ENCODE results near the gene KRT39.
"Not testable (repeated sequence)": the region's sequence is repeated elsewhere in the genome, so short reads cannot be mapped to it uniquely, and the experiment has no call there.

KRT39 gene

DNA sequence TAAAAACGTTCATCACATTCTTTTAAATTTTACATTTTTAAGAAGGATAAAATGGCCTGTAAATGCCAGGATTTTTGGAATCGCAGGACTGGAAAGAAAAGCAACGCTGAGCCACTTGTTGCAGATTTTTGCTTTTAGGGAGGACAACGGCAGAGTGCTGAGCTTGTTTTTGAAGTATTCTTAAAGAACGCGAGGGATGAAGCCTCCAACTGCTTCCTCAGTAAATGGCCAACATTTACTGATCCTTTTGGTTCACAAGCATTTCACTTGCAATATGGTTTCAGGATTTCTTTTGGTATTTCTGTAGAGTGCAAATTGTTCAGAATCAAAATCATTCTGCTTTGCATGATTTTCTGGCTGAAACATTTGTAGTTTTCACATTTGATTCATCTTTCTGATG, 26.5 kb downstream of the KRT39 start:
- DNase-seq (ENCODE audit: low spot score) = no peak

DNA sequence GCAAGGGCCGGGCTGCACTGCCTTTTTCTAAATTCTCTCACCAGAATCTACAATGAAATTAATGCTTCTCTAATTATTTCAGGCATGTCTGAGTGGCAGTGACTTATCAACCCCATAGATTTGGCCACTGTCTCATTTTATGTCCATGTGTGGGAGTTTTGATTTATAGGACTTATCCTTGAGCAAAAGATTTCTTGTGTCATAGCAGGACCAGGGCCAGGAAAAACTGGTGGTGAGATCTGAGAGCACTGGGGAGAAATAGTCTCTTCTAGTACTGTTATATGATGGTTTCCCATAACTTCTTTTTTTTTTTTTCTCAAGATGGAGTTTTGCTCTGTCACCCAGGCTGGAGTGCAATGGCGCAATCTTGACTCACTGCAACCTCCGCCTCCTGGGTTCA, 27.8 kb downstream of the KRT39 start:
- no peak for DNase-seq (ENCODE audit: low spot score)

DNA sequence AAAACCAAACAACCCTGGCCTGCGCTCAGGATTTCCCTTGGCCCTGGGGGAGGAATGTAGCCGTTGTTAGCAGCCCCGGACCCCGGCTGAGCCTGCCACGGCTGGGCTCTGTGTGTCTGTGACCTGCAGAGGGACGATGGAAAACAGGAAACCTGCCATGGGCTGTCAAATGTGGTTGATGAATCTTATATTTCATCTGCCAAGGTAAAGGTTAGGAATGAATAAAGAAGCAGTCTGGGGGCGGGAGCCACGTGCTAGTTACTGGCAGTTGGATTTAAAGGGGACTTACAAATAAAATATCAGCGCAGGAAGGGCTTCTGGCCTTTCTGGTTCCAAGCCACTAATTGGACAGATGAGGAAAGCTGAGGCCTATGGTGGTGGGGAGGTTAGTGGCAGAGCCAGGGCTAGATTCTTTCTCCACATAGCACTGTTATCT, 29.3 kb downstream of the KRT39 start, which contains the start of gene KRT23:
TSS of gene KRT23 (minus strand) at position 263 of the 436 bp plus-strand sequence. CDS start 1,043 bp downstream, outside the sequence.
- DNase-seq (ENCODE audit: low spot score) = no peak

GRCh38 chr17:40936976-40937375, 29.8 kb downstream of the KRT39 start:
- no peak for DNase-seq (ENCODE audit: low spot score)

DNA sequence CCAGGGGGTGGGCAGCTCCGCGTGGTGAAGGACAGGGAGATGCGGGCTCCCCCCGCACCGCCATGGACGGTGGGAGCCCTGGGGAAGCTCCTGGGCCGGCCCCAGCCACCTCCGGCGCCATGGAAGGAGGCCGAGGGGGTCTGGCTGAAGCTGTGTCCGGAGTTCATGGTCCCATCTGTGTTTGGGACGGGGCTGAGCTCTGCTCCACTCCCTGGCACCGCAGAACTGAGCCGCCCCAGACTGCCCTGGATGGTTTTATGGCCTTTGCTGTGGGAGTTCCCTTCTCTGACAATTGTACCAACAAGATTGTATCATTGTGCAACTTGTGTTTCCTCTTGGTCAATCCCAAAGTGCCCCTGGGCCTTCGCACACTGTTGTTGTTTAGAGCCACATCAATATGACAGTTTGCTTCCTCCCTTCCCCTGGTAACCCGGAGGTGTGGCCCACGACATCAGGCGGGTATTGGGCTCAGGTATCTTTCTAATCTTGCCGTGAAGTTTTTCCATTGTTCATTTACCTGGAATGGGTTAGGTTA, 30.2 kb downstream of the KRT39 start:
- no peak for DNase-seq (ENCODE audit: low spot score)

GRCh38 chr17:40935624-40936023, 31.1 kb downstream of the KRT39 start:
- DNase-seq (ENCODE audit: low spot score) = no peak

DNA sequence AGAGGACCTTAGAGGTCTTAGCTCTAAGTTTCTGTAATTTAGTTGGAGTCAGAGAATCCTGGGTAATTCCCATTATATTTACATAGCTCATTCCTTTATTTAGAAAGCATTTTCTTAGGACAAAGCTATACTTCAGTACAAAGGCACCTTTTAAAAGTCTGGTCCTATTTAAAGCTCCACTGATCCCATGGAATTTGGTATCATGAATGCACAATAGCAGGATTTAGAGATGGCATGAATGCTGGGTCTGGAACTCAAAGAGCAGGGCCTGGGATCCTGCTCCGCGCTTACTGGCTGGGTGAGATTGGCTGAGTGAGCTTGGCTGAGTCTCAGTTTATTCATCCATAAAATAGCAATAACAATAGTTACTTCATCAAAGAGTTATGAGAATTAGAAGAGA, 34.1 kb downstream of the KRT39 start:
- no peak for DNase-seq (ENCODE audit: low spot score)

DNA sequence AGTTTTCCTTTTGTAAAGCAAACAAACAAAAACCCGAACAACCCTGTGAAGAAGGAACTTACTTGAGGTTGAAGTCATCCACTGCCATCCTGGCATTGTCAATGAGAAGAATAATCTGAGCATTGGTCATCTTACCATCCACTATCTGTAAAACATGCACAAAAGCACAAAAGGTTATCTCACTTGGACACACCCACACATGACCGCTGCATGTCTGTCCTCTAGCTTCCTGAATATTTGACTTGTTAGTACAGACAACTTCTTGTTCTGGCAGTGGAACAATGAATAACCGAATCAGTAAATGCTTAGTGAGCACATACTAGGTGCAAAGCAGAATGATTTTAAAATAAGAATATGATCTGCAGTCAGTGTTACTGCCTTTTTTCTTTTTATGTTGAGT, 35.4 kb downstream of the KRT39 start:
- DNase-seq (ENCODE audit: low spot score) = no peak

DNA sequence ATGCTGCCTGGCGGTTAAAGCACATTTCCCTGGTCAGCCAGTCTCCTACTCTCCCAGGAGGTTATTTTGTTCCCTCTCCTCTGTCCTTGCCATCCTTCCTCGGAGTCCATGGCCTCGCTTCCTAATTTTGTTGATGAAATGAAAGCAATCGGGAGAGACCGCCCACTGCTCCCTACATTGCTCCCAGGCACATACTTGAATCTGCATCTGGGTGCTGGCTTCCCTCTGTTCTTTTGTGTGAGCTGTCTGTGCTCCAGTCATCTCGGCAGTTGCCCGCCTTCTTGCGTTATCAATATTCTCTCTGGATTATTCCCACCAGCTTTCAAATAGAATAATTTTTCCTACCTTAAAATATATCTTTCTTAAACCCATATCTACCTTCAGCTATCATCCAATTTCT, 40.4 kb downstream of the KRT39 start:
- no peak for DNase-seq (ENCODE audit: low spot score)

- DNase-seq (ENCODE audit: low spot score) = no peak
Measured at GRCh38 chr17:40922239-40922638, 44.5 kb downstream of the KRT39 start.

- DNase-seq (ENCODE audit: low spot score) = no peak
Measured at GRCh38 chr17:40921026-40921425, 45.7 kb downstream of the KRT39 start.

DNA sequence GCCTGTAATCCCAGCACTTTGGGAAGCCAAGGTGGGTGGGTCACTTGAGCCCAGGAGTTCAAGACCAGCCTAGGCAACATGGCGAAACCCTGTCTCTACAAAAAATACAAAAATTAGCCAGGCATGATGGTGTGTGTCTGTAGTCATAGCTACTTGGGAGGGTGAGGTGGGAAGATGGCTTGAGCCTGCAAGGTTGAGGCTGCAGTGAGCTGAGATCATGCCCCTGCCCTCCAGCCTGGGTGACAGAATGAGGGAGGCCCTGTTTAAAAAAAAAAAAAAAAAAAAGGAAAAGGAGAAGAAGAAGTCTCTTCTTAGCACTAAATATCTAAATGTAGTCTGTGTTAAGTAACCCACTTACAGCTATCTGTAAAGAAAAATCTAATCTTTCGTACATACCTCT, 49.6 kb downstream of the KRT39 start:
- DNase-seq (ENCODE audit: low spot score) = not testable (repeated sequence)

- no peak for DNase-seq (ENCODE audit: low spot score)
Measured at GRCh38 chr17:40916366-40916765, 50.4 kb downstream of the KRT39 start.

- no peak for DNase-seq (ENCODE audit: low spot score)
Measured at GRCh38 chr17:40915721-40916256, 51.0 kb downstream of the KRT39 start.

- DNase-seq (ENCODE audit: low spot score) = no peak
Measured at GRCh38 chr17:40915199-40915661, 51.5 kb downstream of the KRT39 start.

DNA sequence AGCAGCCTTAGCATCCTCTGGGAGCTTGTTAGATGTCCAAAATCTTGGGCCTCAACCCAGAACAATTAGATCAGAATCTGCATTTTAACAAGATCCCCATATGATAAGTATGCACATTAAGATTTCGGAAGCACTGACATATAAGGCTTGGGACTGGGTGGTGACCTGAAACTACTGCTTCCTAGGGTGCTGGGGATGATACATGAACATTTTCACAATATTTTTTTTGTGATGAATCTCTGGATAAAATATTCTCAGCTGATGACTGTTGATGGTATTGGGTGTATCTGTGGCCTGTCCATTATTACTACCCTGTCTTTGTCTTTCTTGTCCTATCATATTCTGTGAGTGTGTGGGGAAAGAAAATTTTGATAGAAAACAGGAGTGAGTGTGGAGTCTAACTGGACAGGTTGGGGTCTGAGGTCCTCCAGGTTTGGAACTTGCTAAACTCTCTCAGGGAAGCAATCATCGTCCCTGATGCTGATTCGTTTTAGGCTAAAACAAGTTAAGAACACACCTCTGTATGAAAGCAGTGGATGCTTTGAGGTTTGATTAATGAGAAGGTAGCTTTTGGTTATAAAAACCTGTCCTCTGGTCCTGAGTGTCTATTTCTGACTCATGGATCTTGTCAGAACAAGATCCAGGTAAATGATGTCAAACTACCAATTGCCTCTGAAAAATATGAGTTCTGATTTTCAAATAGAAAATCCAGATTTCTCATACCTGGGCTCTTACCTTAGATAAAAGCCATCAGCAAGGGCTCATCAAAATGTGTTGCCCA, 52.5 kb downstream of the KRT39 start:
- no peak for DNase-seq (ENCODE audit: low spot score)

DNA sequence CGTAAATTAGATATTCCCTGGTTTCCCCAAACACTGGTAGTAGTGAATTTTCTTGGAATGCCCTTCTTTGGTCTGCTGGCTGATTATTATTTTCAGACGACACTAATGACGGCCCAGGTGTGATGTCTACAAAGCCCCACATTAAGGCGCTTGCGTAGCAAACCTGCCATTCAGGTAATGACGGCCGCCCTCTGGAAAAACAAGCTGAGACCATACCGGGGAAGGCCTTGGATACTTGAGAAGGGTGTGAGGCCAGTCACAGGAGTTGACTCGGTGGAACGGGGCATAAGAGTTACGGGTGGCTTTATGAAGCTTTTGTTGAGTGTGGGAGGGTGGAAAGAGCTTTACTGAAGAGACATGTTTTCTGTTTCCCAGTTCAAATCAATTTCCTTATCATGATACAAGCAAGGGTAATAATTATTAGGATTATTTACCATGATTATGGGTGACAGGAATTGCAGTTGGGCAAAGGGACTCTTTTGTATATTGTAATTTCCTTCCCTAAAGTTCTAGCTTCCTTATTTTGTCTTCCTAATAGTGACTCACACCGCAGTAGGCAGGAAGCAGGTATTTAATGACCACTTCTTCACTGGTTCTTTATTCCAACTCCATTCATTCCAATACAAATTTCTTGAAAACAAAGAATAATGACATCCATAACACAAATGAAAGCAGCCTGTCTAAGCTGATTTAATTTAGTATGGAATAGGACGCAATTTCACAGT, 54.1 kb downstream of the KRT39 start:
- no peak for DNase-seq (ENCODE audit: low spot score)

DNA sequence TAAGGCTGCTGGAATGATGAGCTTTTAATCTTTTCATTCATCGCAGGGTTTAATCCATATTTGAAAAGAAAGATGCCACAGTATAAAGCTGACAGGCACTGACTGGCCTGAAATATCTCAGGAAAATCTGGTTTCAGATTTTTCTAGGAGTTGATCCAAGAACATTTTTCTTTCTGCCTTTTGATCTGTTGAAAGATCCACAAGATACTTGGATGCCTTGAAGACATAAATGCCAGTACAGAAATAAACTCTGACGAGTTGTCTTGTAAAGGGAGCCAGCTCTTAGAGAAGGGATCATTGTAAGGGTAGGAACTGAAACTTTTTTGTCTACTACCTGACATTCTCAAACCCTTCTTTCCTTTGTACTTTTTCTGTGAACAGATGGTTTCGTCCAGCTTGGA, 56.3 kb downstream of the KRT39 start:
- no peak for DNase-seq (ENCODE audit: low spot score)

- no peak for DNase-seq (ENCODE audit: low spot score)
Measured at GRCh38 chr17:40909755-40910154, 57.0 kb downstream of the KRT39 start.

- DNase-seq (ENCODE audit: low spot score) = peak; percentile 85
Measured at GRCh38 chr17:40909351-40909750, 57.4 kb downstream of the KRT39 start.
